Lower leg skin (tissue), 4 donors: ENCODE results near the gene MED27. TPM values are rescaled to one million over a fixed set of nuclear protein-coding genes. Genes with fewer than 3 reads are reported as not detected.
"Not testable (repeated sequence)": the region's sequence is repeated elsewhere in the genome, so short reads cannot be mapped to it uniquely, and the experiment has no call there.

Source experiments
- DNase-seq, 2 donors: peaks; one replicate each; pipeline ENCODE4 v3.0.0-alpha.2; 2019; ENCODE audit warnings: low spot score in 2 of 2
- H3K4me3 ChIP-seq: fragments of 200-600 bp; sonication (generic); 2 replicates; pipeline ENCODE4 v1.5.1; 2017; ENCODE audit warnings: mild to moderate bottlenecking, low read depth; ENCODE audit not compliant: poor library complexity, severe bottlenecking
- POLR2A ChIP-seq, 2 donors: fragments of 450-650 bp; IDR thresholded peaks; one replicate each; pipeline ENCODE4 v1.6.1; 2016 to 2017; ENCODE audit warnings: antibody characterized with exemption in 2 of 2, mild to moderate bottlenecking in 1 of 2, moderate library complexity in 1 of 2
- WGBS, 2 donors: methylation state at CpG; one replicate each; pipeline ENCODE4 v1.1.5; 2018; 5-methylcytosine and 5-hydroxymethylcytosine counted together
- intact Hi-C: fragments of 100-400 bp; cut with DNase I; formaldehyde crosslinking; loops from one replicate; pipeline ENCODE4 v1.15.0; 2023; ENCODE audit warnings: low total_unique reads
- total RNA-seq, 4 donors: library from RNA; depleted of rRNA; stranded (reverse); fragments of >200 nt; gene quantifications; one replicate each; pipeline ENCODE4 v1.1.0, GENCODE V29; 2016
- TF ChIP-seq, protein P1 (sequence below), 3 donors: fragments of 450-650 bp; IDR thresholded peaks; one replicate each; pipeline ENCODE4 v1.5.1; 2016; ENCODE audit warnings: antibody characterized with exemption in 3 of 3, mild to moderate bottlenecking in 3 of 3, moderate library complexity in 2 of 3

The MED27 gene
- total RNA-seq, 4 donors from 2014 or later: 15.4 to 20.3 (median 16.5) TPM

DNA sequence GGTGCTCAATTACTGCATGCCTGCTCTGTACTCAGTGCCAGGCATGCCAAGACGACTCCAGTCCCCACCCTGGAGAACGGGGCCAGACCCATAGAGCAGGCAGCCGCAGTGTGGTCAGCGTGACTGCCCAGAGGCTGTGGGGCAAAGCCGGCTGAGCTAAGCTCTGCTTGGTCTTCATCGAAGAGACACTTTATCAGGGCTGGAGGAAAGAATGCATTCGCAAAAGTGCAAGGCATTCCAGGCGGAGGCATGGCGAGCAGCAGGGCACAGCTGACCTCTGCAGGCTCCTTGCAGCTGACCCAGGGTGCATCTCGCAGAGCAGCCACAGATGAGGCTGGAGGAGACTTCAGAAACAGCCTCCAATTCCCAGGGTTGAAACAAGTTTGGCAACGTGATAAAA lies 13.6 kb downstream of the MED27 start:
- intact Hi-C loops: no loop called here
- DNase-seq: no peak
- WGBS, 2 donors: 91 to 93% methylated on average over 6 to 11 of the region's 11 CpGs
- H3K4me3 ChIP-seq: no peak overlapping the region
- TF ChIP-seq POLR2A (IDR thresholded peaks at IDR 0.05): no peak
- TF ChIP-seq, protein P1, sequence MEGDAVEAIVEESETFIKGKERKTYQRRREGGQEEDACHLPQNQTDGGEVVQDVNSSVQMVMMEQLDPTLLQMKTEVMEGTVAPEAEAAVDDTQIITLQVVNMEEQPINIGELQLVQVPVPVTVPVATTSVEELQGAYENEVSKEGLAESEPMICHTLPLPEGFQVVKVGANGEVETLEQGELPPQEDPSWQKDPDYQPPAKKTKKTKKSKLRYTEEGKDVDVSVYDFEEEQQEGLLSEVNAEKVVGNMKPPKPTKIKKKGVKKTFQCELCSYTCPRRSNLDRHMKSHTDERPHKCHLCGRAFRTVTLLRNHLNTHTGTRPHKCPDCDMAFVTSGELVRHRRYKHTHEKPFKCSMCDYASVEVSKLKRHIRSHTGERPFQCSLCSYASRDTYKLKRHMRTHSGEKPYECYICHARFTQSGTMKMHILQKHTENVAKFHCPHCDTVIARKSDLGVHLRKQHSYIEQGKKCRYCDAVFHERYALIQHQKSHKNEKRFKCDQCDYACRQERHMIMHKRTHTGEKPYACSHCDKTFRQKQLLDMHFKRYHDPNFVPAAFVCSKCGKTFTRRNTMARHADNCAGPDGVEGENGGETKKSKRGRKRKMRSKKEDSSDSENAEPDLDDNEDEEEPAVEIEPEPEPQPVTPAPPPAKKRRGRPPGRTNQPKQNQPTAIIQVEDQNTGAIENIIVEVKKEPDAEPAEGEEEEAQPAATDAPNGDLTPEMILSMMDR (IDR thresholded peaks at IDR 0.05): no peak

DNA sequence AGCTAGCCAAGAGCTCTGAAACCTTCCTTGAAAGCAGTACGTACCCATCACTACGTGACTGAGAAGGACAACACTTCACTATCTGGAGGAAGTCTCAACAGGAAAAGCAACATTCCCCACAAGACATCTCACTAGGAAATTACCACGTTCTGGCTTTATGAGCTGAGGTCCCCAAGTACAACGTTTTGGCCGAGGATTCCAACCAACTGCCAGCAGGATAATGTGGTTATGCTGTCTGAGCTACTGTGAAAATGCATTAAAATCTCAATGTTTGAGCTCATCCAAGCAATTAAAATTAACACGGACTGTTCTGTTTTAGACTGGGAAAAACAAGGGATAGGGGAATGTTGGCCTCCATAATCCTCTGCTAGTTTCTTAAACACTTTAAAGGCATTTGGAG lies 16.4 kb downstream of the MED27 start:
- no peak for DNase-seq
- TF ChIP-seq, protein P1 (IDR thresholded peaks at IDR 0.05): no peak
- no peak for TF ChIP-seq POLR2A (IDR thresholded peaks at IDR 0.05)
- intact Hi-C loops: no loop called here
- WGBS, 2 donors: 64 to 66% methylated on average over 6 of the region's 6 CpGs
- H3K4me3 ChIP-seq: no peak overlapping the region

DNA sequence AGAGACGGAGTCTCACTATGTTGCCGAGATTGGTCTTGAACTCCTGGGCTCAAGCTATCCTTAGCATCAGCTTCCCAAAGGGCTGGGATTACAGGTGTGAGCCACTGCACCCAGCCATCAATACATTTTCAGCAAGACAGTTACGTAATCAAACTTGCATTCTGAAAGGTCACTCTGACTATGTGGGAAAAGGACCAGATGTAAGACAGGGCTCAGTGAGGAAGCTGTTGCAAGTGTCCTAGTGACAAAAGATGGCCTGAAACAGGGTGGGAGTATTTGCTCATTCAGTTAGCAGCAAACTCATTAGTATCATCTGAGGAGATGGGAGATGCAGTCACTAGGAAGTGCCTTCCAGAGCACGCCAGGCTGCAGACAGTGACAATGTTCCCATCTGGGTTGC lies 16.9 kb downstream of the MED27 start:
- intact Hi-C loops: no loop called here
- no peak overlapping the region for H3K4me3 ChIP-seq
- 95 to 98% methylated on average over 4 of the region's 4 CpGs for WGBS, 2 donors
- DNase-seq: no peak
- TF ChIP-seq, protein P1 (IDR thresholded peaks at IDR 0.05): no peak
- TF ChIP-seq POLR2A (IDR thresholded peaks at IDR 0.05): no peak

DNA sequence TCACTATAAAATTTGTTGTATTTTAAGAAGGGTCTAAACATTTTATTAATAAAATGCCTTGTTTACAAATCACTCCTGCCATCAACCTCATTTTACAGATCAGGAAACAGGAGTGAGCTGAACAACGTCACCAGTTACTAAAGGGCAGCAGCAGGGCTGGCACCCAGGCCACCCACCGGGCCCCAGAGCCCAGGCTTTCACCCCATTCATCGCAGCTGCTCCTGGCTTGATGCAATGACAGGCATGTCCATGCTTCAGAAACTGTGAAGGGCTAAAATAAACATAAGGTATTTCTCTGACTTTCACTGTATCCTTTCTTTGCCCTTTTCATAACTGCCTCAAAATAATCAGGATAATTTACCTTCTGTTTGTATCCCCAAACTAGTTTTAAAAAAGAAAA lies 18.1 kb downstream of the MED27 start:
- WGBS, 2 donors: 91 to 92% methylated on average over 3 of the region's 3 CpGs
- intact Hi-C loops: no loop called here
- TF ChIP-seq, protein P1 (IDR thresholded peaks at IDR 0.05): no peak
- no peak for TF ChIP-seq POLR2A (IDR thresholded peaks at IDR 0.05)

DNA sequence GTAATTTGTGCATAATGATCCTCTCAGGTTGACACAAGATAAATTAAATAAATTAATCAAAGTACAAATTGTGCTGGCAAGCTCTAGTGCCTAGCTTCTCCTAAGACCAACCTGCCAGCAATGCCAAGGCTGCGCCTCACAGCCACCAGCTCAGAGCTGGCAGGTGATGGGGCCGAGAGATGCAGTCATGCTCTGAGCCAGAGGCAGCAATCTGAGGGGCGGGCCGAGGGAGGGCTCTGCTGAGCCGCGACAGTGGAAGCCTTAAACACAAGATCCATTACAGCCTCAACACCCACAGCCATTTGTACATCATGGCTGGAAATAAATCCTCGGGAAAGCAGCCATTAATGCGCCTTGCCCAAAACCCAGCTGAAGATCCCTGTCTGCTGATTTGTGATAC lies 20.3 kb downstream of the MED27 start:
- no peak overlapping the region for H3K4me3 ChIP-seq
- TF ChIP-seq, protein P1 (IDR thresholded peaks at IDR 0.05): no peak
- TF ChIP-seq POLR2A (IDR thresholded peaks at IDR 0.05): no peak
- DNase-seq: no peak
- 59 to 88% methylated on average over 8 of the region's 8 CpGs for WGBS, 2 donors
- intact Hi-C loops: no loop called here

More for the DNA sequence above, 18.1 kb downstream of the MED27 start:
- DNase-seq: no peak
- no peak overlapping the region for H3K4me3 ChIP-seq

- intact Hi-C loops: not testable (repeated sequence)
These were observed 21.4 kb downstream of the MED27 start for GRCh38 chr9:132058226-132058625.

More at GRCh38 chr9:132058226-132058625, 21.4 kb downstream of the MED27 start:
- not testable (repeated sequence) for H3K4me3 ChIP-seq, DNase-seq
- WGBS, 2 donors: 88 to 90% methylated on average over 6 of the region's 6 CpGs
